GM21723 (cell line): ENCODE data around the gene SECTM1.
"Not testable (repeated sequence)": the region's sequence is repeated elsewhere in the genome, so short reads cannot be mapped to it uniquely, and the experiment has no call there.

Source experiments
- ATAC-seq: cut with Tn5 transposase; IDR thresholded peaks from one replicate; pipeline ENCODE4 v1.9.1; 2021; ENCODE audit warnings: mild to moderate bottlenecking, moderate library complexity; ENCODE audit not compliant: unreplicated experiment

The SECTM1 gene

GRCh38 chr17:82333279-82334171, at the start of gene SECTM1:
Gene SECTM1, minus strand, starts transcription at chr17:82333766. Its CDS starts 6,526 bp downstream, at chr17:82327240.
- ATAC-seq: no peak

- ATAC-seq: no peak
Observed at GRCh38 chr17:82382933-82383255, 49.3 kb upstream of the SECTM1 start.

GRCh38 chr17:82382220-82382932, 48.8 kb upstream of the SECTM1 start:
- not testable (repeated sequence) for ATAC-seq

- not testable (repeated sequence) for ATAC-seq
Observed at GRCh38 chr17:82381703-82382009, 48.1 kb upstream of the SECTM1 start.

- ATAC-seq: no peak
Observed at GRCh38 chr17:82380860-82381702, 47.5 kb upstream of the SECTM1 start.

- ATAC-seq: no peak
Observed at GRCh38 chr17:82378741-82379021, 45.1 kb upstream of the SECTM1 start.

- ATAC-seq: no peak
Observed at GRCh38 chr17:82377924-82378740, 44.6 kb upstream of the SECTM1 start.

- ATAC-seq: not testable (repeated sequence)
Observed at GRCh38 chr17:82377294-82377693, 43.7 kb upstream of the SECTM1 start.

GRCh38 chr17:82376042-82376730, 42.6 kb upstream of the SECTM1 start:
- ATAC-seq: no peak

- ATAC-seq: no peak
Observed at GRCh38 chr17:82375359-82376041, 41.9 kb upstream of the SECTM1 start.

GRCh38 chr17:82374626-82375331, 41.2 kb upstream of the SECTM1 start:
- ATAC-seq: no peak

- ATAC-seq: no peak
Observed at GRCh38 chr17:82373731-82374625, 40.4 kb upstream of the SECTM1 start.

GRCh38 chr17:82373072-82373452, 39.5 kb upstream of the SECTM1 start:
- ATAC-seq: not testable (repeated sequence)

GRCh38 chr17:82372249-82373071, 38.9 kb upstream of the SECTM1 start:
- ATAC-seq: no peak

GRCh38 chr17:82371333-82372248, 38.0 kb upstream of the SECTM1 start, which contains the start of gene UTS2R:
Gene UTS2R, plus strand, starts transcription at chr17:82371765. Its CDS starts 2,560 bp downstream, at chr17:82374325.
- ATAC-seq: no peak
